ENCODE results near the gene PPIF. TPM values are rescaled to one million over a fixed set of nuclear protein-coding genes. Genes with fewer than 3 reads are reported as not detected.

The PPIF gene
- total and polyA plus RNA-seq, 2 donors (not counting 1 experiment from before 2014, with no cell fraction given): 50.4 to 100 TPM

DNA sequence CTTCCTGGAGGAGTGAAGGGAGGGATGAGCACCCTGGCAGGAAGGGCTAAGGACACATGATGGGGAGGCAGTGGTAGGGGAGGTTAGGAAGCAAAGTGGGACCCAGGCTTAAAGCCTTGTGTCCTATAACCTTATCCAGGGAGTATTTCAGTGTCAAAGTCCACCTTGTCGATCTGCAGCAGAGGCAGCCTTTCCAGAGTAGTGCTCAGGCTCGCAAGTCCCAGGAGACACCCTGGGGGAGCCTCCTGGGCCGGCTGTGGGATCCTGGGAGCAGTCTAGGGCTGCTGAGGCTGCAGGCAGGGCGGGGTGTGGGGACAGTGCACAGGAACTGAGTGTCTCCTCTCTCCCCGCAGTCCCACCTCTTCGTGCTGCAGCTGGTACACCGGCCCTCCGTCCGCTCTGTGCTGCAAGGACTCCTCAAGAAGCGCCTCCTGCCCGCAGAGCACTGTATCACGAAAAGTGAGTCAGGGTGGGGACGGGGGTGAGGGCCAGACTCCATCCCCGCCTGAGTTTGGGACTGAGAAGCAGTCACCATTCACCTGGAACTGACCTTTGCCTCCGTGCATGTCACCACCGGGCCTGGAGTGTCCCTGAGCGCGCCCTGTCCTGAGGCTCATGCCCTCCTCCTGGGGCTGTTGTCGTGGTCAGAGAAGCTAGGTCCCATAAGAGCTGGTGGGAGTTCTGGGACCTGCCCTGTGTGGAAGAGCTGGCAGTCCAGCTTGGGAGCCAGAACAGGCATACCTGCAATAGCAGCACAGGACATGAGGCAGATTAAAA lies 45.3 kb upstream of the PPIF start:
- no peaks in the 10 kb centered on the region for H3K79me2 ChIP-seq (ENCODE audit: control insufficient read depth, insufficient read depth, low read length)
- peaks cover 0 to 92% of the 10 kb centered on the region in 2 experiments for H3K36me3 ChIP-seq (replicated peaks in 1 of 2; ENCODE audit: control extremely low read depth in 1 of 2, control insufficient read depth in 1 of 2, extremely low read depth in 1 of 2, insufficient read depth in 2 of 2, low read length in 1 of 2)
- no peak for TF ChIP-seq CTCF (IDR thresholded peaks at IDR 0.05)
- no peak for TF ChIP-seq EZH2 (IDR thresholded peaks at IDR 0.05; ENCODE audit: borderline replicate concordance, insufficient read depth, low read depth, low read length, poor library complexity, severe bottlenecking)
- H4K20me1 ChIP-seq (ENCODE audit: control insufficient read depth, insufficient read depth, low read length, poor library complexity, severe bottlenecking): no peaks in the 10 kb centered on the region
- no peak overlapping the region for H3K27ac Mint-ChIP-seq
- intact Hi-C loops (cut with micrococcal nuclease): no loop called here
- no peak overlapping the region for H3K4me3 Mint-ChIP-seq
- ChIA-PET CTCF (no interaction called here), POLR2A (interaction anchor here (0.8 kb wide), 1 partner anchor 11 kb away, joined by 8 read pairs; no protein-coding TSS in a partner anchor)
- no peaks in the 10 kb centered on the region for H3K9me3 ChIP-seq (ENCODE audit: control extremely low read depth in 1 of 3, control insufficient read depth in 2 of 3, insufficient read depth in 1 of 3, low read length in 2 of 3)
- H3K27me3 ChIP-seq (replicated peaks in 1 of 4; ENCODE audit: control extremely low read depth in 1 of 4, control insufficient read depth in 3 of 4, insufficient read depth in 4 of 4, low read length in 3 of 4): no peaks in the 10 kb centered on the region
- no peak overlapping the region for H3K9ac ChIP-seq (ENCODE audit: low read length)
- ATAC-seq (ENCODE audit: low read depth): no peak
- peaks cover 1% of the 10 kb centered on the region for H3K4me1 Mint-ChIP-seq
- no peak for DNase-seq
- no peaks in the 10 kb centered on the region for H3K9me3 Mint-ChIP-seq (ENCODE audit: insufficient read depth)
- H3K4me1 ChIP-seq (ENCODE audit: control insufficient read depth in 2 of 2, insufficient read depth in 2 of 2, low read length in 2 of 2): no peaks in the 10 kb centered on the region
- H3K27ac ChIP-seq (ENCODE audit: low read length in 2 of 2): no peak overlapping the region
- 95% methylated on average over 19 of the region's 19 CpGs for WGBS (ENCODE audit: insufficient coverage)
- no peak overlapping the region for H3K4me2 ChIP-seq (replicated peaks; ENCODE audit: low read depth, low read length, poor library complexity, severe bottlenecking)
- H2AFZ ChIP-seq (ENCODE audit: insufficient read depth, low read depth, low read length, poor library complexity, severe bottlenecking): no peak overlapping the region
- no peak overlapping the region for H3K4me3 ChIP-seq (ENCODE audit: control extremely low read depth in 1 of 5, extremely low read depth in 1 of 5, insufficient read depth in 1 of 5, low read depth in 2 of 5, low read length in 4 of 5)
- H3K27me3 Mint-ChIP-seq: no peaks in the 10 kb centered on the region
